Measurements from ENCODE around the gene BTRC. TPM values are rescaled to one million over a fixed set of nuclear protein-coding genes. Genes with fewer than 3 reads are reported as not detected.

The BTRC gene
- total and polyA plus RNA-seq, 10 of the 15 experiments (the other 5 are each of a cell fraction or from before 2014, with no cell fraction given), result 2.2 to 18.6 (median 8.6) TPM

DNA sequence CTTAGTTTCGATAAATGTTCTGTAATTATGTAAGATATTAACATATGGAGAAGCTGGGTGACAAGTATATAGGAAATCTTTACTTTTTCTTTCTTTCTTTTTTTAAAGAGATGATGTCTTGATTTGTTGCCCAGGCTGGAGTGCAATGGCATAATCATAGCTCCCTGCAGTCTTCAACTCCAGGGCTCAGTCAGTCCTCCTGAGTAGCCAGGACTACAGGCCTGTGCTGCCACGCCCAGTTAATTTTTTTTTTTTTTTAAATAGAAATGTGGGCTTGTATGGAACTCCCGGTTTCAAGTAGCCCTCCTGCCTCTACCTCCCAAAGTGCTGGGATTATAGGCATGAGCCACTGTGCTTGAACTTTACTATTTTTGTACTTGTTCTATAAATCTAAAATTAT, 122.4 kb downstream of the BTRC start:
- FAIRE-seq (no peak), ATAC-seq (no peak), DNase-seq (ENCODE audit: low read depth, low spot score) (no peak)
- Histone ChIP-seq H3K9ac (ENCODE audit: control insufficient read depth, insufficient read depth, low read length) (no peak overlapping the region), H3K79me2 (ENCODE audit: control insufficient read depth, insufficient read depth, low read length) (no peaks in the 10 kb centered on the region), H3K4me1 (ENCODE audit: control insufficient read depth, insufficient read depth, low read length) (no peaks in the 10 kb centered on the region), H2AFZ (ENCODE audit: control insufficient read depth, low read depth, low read length) (no peak overlapping the region), H3K4me3 (no peak overlapping the region), H3K9me3 (replicated peaks; ENCODE audit: control insufficient read depth, insufficient read depth, low read length) (no peaks in the 10 kb centered on the region), H3K27me3 (replicated peaks in 1 of 2; ENCODE audit: control insufficient read depth in 2 of 2, insufficient read depth in 2 of 2, low read length in 1 of 2) (no peaks in the 10 kb centered on the region), H3K4me2 (ENCODE audit: control insufficient read depth, insufficient read depth) (no peak overlapping the region), H3K36me3 (ENCODE audit: control insufficient read depth in 2 of 2, insufficient read depth in 2 of 2, low read length in 1 of 2) (no peaks in the 10 kb centered on the region), H4K20me1 (ENCODE audit: control insufficient read depth, insufficient read depth) (no peaks in the 10 kb centered on the region), H3K27ac (ENCODE audit: control insufficient read depth, insufficient read depth) (no peak overlapping the region)
- SMC1A ChIA-PET (ENCODE audit: uncharacterized antibody, unreplicated experiment), result interaction anchor here (0.6 to 0.8 kb wide), 2 partner anchors 10 to 361 kb away, joined by 3 to 4 read pairs; no protein-coding TSS in a partner anchor
- CTCF ChIA-PET, result interaction anchor here (0.6 to 3.2 kb wide), 5 partner anchors 9 to 588 kb away, joined by 3 to 19 read pairs (median 4); no protein-coding TSS in a partner anchor
- 79% methylated on average over 3 of the region's 3 CpGs for WGBS (ENCODE audit: insufficient coverage, insufficient replicate concordance, low lambda C conversion rate, missing lambda C conversion rate)
- TF ChIP-seq, protein P1, sequence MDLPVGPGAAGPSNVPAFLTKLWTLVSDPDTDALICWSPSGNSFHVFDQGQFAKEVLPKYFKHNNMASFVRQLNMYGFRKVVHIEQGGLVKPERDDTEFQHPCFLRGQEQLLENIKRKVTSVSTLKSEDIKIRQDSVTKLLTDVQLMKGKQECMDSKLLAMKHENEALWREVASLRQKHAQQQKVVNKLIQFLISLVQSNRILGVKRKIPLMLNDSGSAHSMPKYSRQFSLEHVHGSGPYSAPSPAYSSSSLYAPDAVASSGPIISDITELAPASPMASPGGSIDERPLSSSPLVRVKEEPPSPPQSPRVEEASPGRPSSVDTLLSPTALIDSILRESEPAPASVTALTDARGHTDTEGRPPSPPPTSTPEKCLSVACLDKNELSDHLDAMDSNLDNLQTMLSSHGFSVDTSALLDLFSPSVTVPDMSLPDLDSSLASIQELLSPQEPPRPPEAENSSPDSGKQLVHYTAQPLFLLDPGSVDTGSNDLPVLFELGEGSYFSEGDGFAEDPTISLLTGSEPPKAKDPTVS (IDR thresholded peaks at IDR 0.05; ENCODE audit: low read depth, low read length), result no peak
- TF ChIP-seq, protein P2, sequence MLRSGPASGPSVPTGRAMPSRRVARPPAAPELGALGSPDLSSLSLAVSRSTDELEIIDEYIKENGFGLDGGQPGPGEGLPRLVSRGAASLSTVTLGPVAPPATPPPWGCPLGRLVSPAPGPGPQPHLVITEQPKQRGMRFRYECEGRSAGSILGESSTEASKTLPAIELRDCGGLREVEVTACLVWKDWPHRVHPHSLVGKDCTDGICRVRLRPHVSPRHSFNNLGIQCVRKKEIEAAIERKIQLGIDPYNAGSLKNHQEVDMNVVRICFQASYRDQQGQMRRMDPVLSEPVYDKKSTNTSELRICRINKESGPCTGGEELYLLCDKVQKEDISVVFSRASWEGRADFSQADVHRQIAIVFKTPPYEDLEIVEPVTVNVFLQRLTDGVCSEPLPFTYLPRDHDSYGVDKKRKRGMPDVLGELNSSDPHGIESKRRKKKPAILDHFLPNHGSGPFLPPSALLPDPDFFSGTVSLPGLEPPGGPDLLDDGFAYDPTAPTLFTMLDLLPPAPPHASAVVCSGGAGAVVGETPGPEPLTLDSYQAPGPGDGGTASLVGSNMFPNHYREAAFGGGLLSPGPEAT (IDR thresholded peaks at IDR 0.05; ENCODE audit: low read depth), result no peak
- no peak for TF ChIP-seq ZNF217 (IDR thresholded peaks at IDR 0.05)
- TF ChIP-seq RAD51 (IDR thresholded peaks at IDR 0.05), result no peak
- no peak for TF ChIP-seq FOXM1 (IDR thresholded peaks at IDR 0.05; ENCODE audit: low read depth, low read length)
- POLR2A ChIA-PET, result interaction anchor here (0.6 kb wide), 1 partner anchor 102 kb away, joined by 3 read pairs; no protein-coding TSS in a partner anchor
- intact Hi-C loops (cut with micrococcal nuclease; ENCODE audit: unreplicated experiment) (no loop called here), in situ Hi-C loops (cut with MboI) (no loop called here)
- no TSS peak for BruUV-seq (replicated peaks)
- RAD21 ChIA-PET (ENCODE audit: unreplicated experiment), result no interaction called here

All from GM12878 (cell line).